OCI-LY3 (cell line): ENCODE measurements around the gene CLEC4F.

Experiments used
- H2AFZ ChIP-seq: fragments of 200-600, 300-600 bp; shearing (Covaris generic); 2 replicates; pipeline ENCODE4 v1.6.0; 2014; ENCODE audit warnings: antibody characterized with exemption, low read depth, low read length
- H3K27ac ChIP-seq: fragments of 200-600, 300-600 bp; sonication (generic); 2 replicates; pipeline ENCODE4 v1.5.1; 2014; ENCODE audit warnings: mild to moderate bottlenecking, low read length, moderate library complexity, mixed read lengths
- H3K27me3 ChIP-seq: fragments of 200-600, 300-600 bp; sonication (generic); 2 replicates; pipeline ENCODE4 v1.6.1; 2014; ENCODE audit warnings: low read depth, low read length, mixed read lengths
- H3K36me3 ChIP-seq: fragments of 200-600, 300-600 bp; sonication (generic); replicated peaks from 2 replicates; pipeline ENCODE3; 2014; ENCODE audit warnings: low read depth, low read length, mixed read lengths
- H3K4me1 ChIP-seq: fragments of 300-600, 200-600 bp; sonication (generic); 2 replicates; pipeline ENCODE4 v1.6.1; 2014; ENCODE audit warnings: low read length, mixed read lengths
- H3K4me2 ChIP-seq: fragments of 200-600, 300-600 bp; sonication (generic); 2 replicates; pipeline ENCODE4 v1.6.1; 2014; ENCODE audit warnings: low read length, mixed read lengths
- H3K4me3 ChIP-seq: fragments of 300-600, 200-600 bp; sonication (generic); 2 replicates; pipeline ENCODE4 v1.5.1; 2014; ENCODE audit warnings: antibody characterized with exemption, mild to moderate bottlenecking, low read length, moderate library complexity
- H3K79me2 ChIP-seq: fragments of 300-600, 200-600 bp; shearing (Covaris generic); 2 replicates; pipeline ENCODE4 v1.6.1; 2014; ENCODE audit warnings: mild to moderate bottlenecking, low read length, mixed read lengths
- H3K9ac ChIP-seq: fragments of 300-600, 200-600 bp; shearing (Covaris generic); 2 replicates; pipeline ENCODE4 v1.6.0; 2014; ENCODE audit warnings: mild to moderate bottlenecking, low read length, moderate library complexity
- H3K9me3 ChIP-seq: fragments of 200-600, 300-600 bp; shearing (Covaris generic); 2 replicates; pipeline ENCODE4 v1.6.1; 2014; ENCODE audit warnings: low read length, mixed read lengths; ENCODE audit not compliant: insufficient read depth
- H4K20me1 ChIP-seq: fragments of 200-600, 300-600 bp; sonication (generic); 2 replicates; pipeline ENCODE4 v1.6.1; 2016; ENCODE audit warnings: low read length, mixed read lengths; ENCODE audit not compliant: insufficient read depth
- CTCF ChIP-seq: fragments of 200-600, 300-600 bp; sonication (generic); IDR thresholded peaks from 2 replicates; pipeline ENCODE4 v1.5.1; 2014; ENCODE audit warnings: antibody characterized with exemption, low read length, low read depth
- EZH2phosphoT487 ChIP-seq: fragments of 200-600 bp; shearing (Covaris generic); IDR thresholded peaks from 2 replicates; pipeline ENCODE4 v1.6.1; 2018; ENCODE audit warnings: antibody characterized with exemption, mixed run types, low read depth

Gene CLEC4F

DNA sequence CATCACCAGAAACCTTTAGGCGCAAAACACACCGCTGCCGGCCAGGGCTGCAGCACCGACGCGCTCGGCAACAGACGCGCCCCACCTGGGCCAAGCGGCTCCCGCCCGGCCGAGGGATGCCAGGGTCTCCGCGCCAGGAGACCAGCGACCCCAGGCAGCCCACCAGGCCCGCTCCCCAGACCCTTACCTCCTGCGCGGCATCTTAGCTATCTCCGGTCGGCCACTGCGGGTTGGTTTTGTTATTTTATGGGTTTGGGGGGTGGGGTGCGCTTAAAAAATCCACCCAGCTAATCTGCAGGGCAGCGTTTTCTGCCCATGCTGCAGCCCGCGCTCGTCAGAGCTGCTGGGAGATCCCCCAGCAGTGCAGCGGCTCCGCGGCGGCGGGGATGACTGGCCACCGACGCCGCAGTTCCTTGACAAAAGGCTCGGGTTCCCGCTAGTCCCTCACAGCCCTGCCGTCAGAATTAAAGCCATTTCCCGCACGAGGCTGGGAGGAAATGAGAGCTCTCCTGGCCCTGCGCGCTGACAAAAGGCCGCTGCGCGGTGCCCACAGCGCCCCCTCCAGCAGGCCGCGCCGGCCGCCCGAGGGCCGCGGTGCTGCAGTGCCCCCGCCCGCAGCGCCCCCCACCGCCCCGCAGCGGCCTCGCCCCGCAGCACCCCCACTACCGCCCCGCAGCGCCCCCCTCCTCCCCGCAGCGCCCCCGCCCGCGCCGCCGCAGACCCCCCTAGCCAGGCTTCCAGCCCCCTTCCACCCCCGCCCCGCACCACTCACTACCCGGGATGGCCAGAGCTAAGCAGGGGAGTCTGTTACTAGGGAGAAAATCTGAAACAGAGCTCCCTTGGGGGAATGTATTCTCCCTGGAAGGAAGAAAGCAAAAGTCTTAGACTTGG is 52.5 kb downstream of the CLEC4F start, which contains the start of gene ADD2:
ADD2 (minus strand) TSS at position 502 of the 891 bp plus-strand sequence. CDS start 61,792 bp downstream, outside the sequence.
- no peak within 1 kb of the TSS for H3K27ac ChIP-seq
- H3K9me3 ChIP-seq: no peaks in the 10 kb centered on the region
- H3K36me3 ChIP-seq: no peaks in the 10 kb centered on the region
- H3K4me3 ChIP-seq: no peak within 1 kb of the TSS
- H3K4me1 ChIP-seq: peaks cover 11% of the 10 kb centered on the region
- no peaks in the 10 kb centered on the region for H3K79me2 ChIP-seq
- no peak within 1 kb of the TSS for H3K9ac ChIP-seq
- H4K20me1 ChIP-seq: no peaks in the 10 kb centered on the region
- H3K4me2 ChIP-seq: no peak within 1 kb of the TSS
- no peak within 1 kb of the TSS for H2AFZ ChIP-seq
- TF ChIP-seq CTCF (no peak), EZH2phosphoT487 (no peak)
- H3K27me3 ChIP-seq: peaks cover 11% of the 10 kb centered on the region

- no peak overlapping the region for H3K9ac ChIP-seq
- H3K4me2 ChIP-seq: no peak overlapping the region
- no peaks in the 10 kb centered on the region for H3K79me2 ChIP-seq
- TF ChIP-seq CTCF (no peak), EZH2phosphoT487 (no peak)
- no peak overlapping the region for H2AFZ ChIP-seq
- H3K27ac ChIP-seq: no peak overlapping the region
- H3K36me3 ChIP-seq: no peaks in the 10 kb centered on the region
- no peaks in the 10 kb centered on the region for H4K20me1 ChIP-seq
- no peaks in the 10 kb centered on the region for H3K9me3 ChIP-seq
- no peak overlapping the region for H3K4me3 ChIP-seq
- peaks cover 5% of the 10 kb centered on the region; the same call in 1 of the 2 replicates for H3K27me3 ChIP-seq
- peaks cover 11% of the 10 kb centered on the region for H3K4me1 ChIP-seq
Observed at GRCh38 chr2:70767079-70767698, 53.2 kb downstream of the CLEC4F start.

- no peak overlapping the region for H3K4me2 ChIP-seq
- no peak overlapping the region for H3K9ac ChIP-seq
- no peak overlapping the region for H2AFZ ChIP-seq
- H3K4me3 ChIP-seq: no peak overlapping the region
- H3K9me3 ChIP-seq: no peaks in the 10 kb centered on the region
- H4K20me1 ChIP-seq: no peaks in the 10 kb centered on the region
- no peaks in the 10 kb centered on the region for H3K79me2 ChIP-seq
- peaks cover 3% of the 10 kb centered on the region; the same call in 1 of the 2 replicates for H3K27me3 ChIP-seq
- no peak overlapping the region for H3K27ac ChIP-seq
- no peaks in the 10 kb centered on the region for H3K36me3 ChIP-seq
- no peak for TF ChIP-seq CTCF
- no peak for TF ChIP-seq EZH2phosphoT487
- peaks cover 7% of the 10 kb centered on the region for H3K4me1 ChIP-seq
Observed at GRCh38 chr2:70766357-70767078, 53.9 kb downstream of the CLEC4F start.
